Immature natural killer cell (primary cell): ENCODE results near the gene PRKCA. TPM values are rescaled to one million over a fixed set of nuclear protein-coding genes. Genes with fewer than 3 reads are reported as not detected.

Experiments used
- DNase-seq, 3 donors: peaks; one replicate each; pipeline ENCODE4 v3.0.0; 2022; ENCODE audit warnings: mixed read lengths in 1 of 3
- H3K27ac Mint-ChIP-seq, 6 donors: one replicate each; pipeline ENCODE4 v1.8.0; 2020; ENCODE audit warnings: mixed read lengths in 6 of 6, mild to moderate bottlenecking in 5 of 6, inconsistent platforms in 4 of 6, moderate library complexity in 3 of 6
- H3K27me3 Mint-ChIP-seq, 3 donors: one replicate each; pipeline ENCODE4 v1.8.0; 2020 to 2021; ENCODE audit warnings: low read depth in 3 of 3, mild to moderate bottlenecking in 3 of 3, mixed read lengths in 3 of 3, moderate library complexity in 3 of 3, inconsistent platforms in 1 of 3
- H3K36me3 Mint-ChIP-seq, 3 donors: one replicate each; pipeline ENCODE4 v1.8.0; 2020; ENCODE audit warnings: mixed read lengths in 3 of 3, inconsistent platforms in 2 of 3, mild to moderate bottlenecking in 2 of 3
- H3K4me1 Mint-ChIP-seq, 2 donors: one replicate each; pipeline ENCODE4 v1.8.0; 2020; ENCODE audit warnings: inconsistent platforms in 2 of 2, mild to moderate bottlenecking in 2 of 2, mixed read lengths in 2 of 2, moderate library complexity in 1 of 2
- H3K4me3 Mint-ChIP-seq, 5 donors: one replicate each; pipeline ENCODE4 v1.8.0; 2020; ENCODE audit warnings: mild to moderate bottlenecking in 5 of 5, mixed read lengths in 5 of 5, inconsistent platforms in 3 of 5, moderate library complexity in 3 of 5
- H3K9me3 Mint-ChIP-seq, 6 donors: one replicate each; pipeline ENCODE4 v1.8.0; 2020; ENCODE audit warnings: mild to moderate bottlenecking in 6 of 6, mixed read lengths in 6 of 6, inconsistent platforms in 4 of 6, moderate library complexity in 3 of 6
- polyA plus RNA-seq, 3 donors: library from polyadenylated mRNA; unstranded; fragments of 300-500 nt; fragmentation: Illumina TruSeq; gene quantifications; one replicate each; pipeline ENCODE4 v1.2.3, GENCODE V29; 2021

Gene PRKCA
- polyA plus RNA-seq, 3 donors from 2014 or later = 0.18 to 1.3 (median 0.28) TPM

GRCh38 chr17:66567234-66568170, 265.1 kb downstream of the PRKCA start:
- H3K36me3 Mint-ChIP-seq = no peaks in the 10 kb centered on the region
- H3K9me3 Mint-ChIP-seq = no peaks in the 10 kb centered on the region
- peaks cover 3 to 10% of the 10 kb centered on the region in 2 donors for H3K4me1 Mint-ChIP-seq
- H3K27me3 Mint-ChIP-seq = no peaks in the 10 kb centered on the region
- H3K4me3 Mint-ChIP-seq = no peak overlapping the region
- H3K27ac Mint-ChIP-seq = no peak overlapping the region
- peak; percentile 58 to 75 (median 70) for DNase-seq

- no peaks in the 10 kb centered on the region for H3K27me3 Mint-ChIP-seq
- H3K4me1 Mint-ChIP-seq = peaks cover 3 to 10% of the 10 kb centered on the region in 2 donors
- no peaks in the 10 kb centered on the region for H3K9me3 Mint-ChIP-seq
- DNase-seq = no peak
- no peak overlapping the region for H3K4me3 Mint-ChIP-seq
- H3K36me3 Mint-ChIP-seq = no peaks in the 10 kb centered on the region
- H3K27ac Mint-ChIP-seq = no peak overlapping the region
Measured at GRCh38 chr17:66569572-66569971, 267.2 kb downstream of the PRKCA start.

GRCh38 chr17:66570447-66571195, 268.2 kb downstream of the PRKCA start:
- H3K4me3 Mint-ChIP-seq = no peak overlapping the region
- peaks cover 3 to 10% of the 10 kb centered on the region in 2 donors for H3K4me1 Mint-ChIP-seq
- no peaks in the 10 kb centered on the region for H3K27me3 Mint-ChIP-seq
- no peak for DNase-seq
- H3K27ac Mint-ChIP-seq = no peak overlapping the region
- H3K36me3 Mint-ChIP-seq = no peaks in the 10 kb centered on the region
- H3K9me3 Mint-ChIP-seq = no peaks in the 10 kb centered on the region

GRCh38 chr17:66571745-66572144, 269.3 kb downstream of the PRKCA start:
- no peaks in the 10 kb centered on the region for H3K36me3 Mint-ChIP-seq
- DNase-seq = no peak
- no peak overlapping the region for H3K27ac Mint-ChIP-seq

GRCh38 chr17:66573078-66573477, 270.7 kb downstream of the PRKCA start:
- DNase-seq = no peak
- Mint-ChIP-seq H3K4me1 (no peaks in the 10 kb centered on the region), H3K27me3 (no peaks in the 10 kb centered on the region), H3K27ac (no peak overlapping the region), H3K9me3 (no peaks in the 10 kb centered on the region), H3K4me3 (no peak overlapping the region), H3K36me3 (no peaks in the 10 kb centered on the region)

More at GRCh38 chr17:66571745-66572144, 269.3 kb downstream of the PRKCA start:
- Mint-ChIP-seq H3K9me3 (no peaks in the 10 kb centered on the region), H3K27me3 (no peaks in the 10 kb centered on the region), H3K4me1 (peaks cover 3 to 8% of the 10 kb centered on the region in 2 donors), H3K4me3 (no peak overlapping the region)

GRCh38 chr17:66574123-66574522, 271.7 kb downstream of the PRKCA start:
- peaks cover 4 to 6% of the 10 kb centered on the region in 2 donors for H3K4me1 Mint-ChIP-seq

GRCh38 chr17:66576473-66576872, 274.1 kb downstream of the PRKCA start:
- Mint-ChIP-seq H3K27ac (no peak overlapping the region), H3K4me3 (no peak overlapping the region), H3K27me3 (no peaks in the 10 kb centered on the region), H3K36me3 (no peaks in the 10 kb centered on the region), H3K9me3 (no peaks in the 10 kb centered on the region), H3K4me1 (peaks cover 6 to 7% of the 10 kb centered on the region in 2 donors)
- no peak for DNase-seq

More at GRCh38 chr17:66574123-66574522, 271.7 kb downstream of the PRKCA start:
- H3K9me3 Mint-ChIP-seq = no peaks in the 10 kb centered on the region
- no peak for DNase-seq
- no peaks in the 10 kb centered on the region for H3K36me3 Mint-ChIP-seq
- no peak overlapping the region for H3K4me3 Mint-ChIP-seq
- no peak overlapping the region for H3K27ac Mint-ChIP-seq
- H3K27me3 Mint-ChIP-seq = no peaks in the 10 kb centered on the region

- Mint-ChIP-seq H3K4me3 (no peak overlapping the region), H3K27ac (no peak overlapping the region), H3K9me3 (no peaks in the 10 kb centered on the region), H3K27me3 (no peaks in the 10 kb centered on the region), H3K36me3 (no peaks in the 10 kb centered on the region), H3K4me1 (peaks cover 6 to 7% of the 10 kb centered on the region in 2 donors)
- no peak for DNase-seq
Measured at GRCh38 chr17:66577041-66577440, 274.6 kb downstream of the PRKCA start.

GRCh38 chr17:66578781-66579489, 276.5 kb downstream of the PRKCA start:
- no peaks in the 10 kb centered on the region for H3K36me3 Mint-ChIP-seq
- H3K4me1 Mint-ChIP-seq = peaks cover 6 to 7% of the 10 kb centered on the region in 2 donors
- H3K4me3 Mint-ChIP-seq = no peak overlapping the region
- no peak for DNase-seq
- no peaks in the 10 kb centered on the region for H3K9me3 Mint-ChIP-seq
- peak overlapping the region in 1 of 6 donors; percentile 11 for H3K27ac Mint-ChIP-seq
- H3K27me3 Mint-ChIP-seq = no peaks in the 10 kb centered on the region

- no peaks in the 10 kb centered on the region for H3K27me3 Mint-ChIP-seq
- no peak overlapping the region for H3K4me3 Mint-ChIP-seq
- peak overlapping the region in 1 of 6 donors; percentile 6 for H3K27ac Mint-ChIP-seq
- no peak for DNase-seq
- H3K4me1 Mint-ChIP-seq = peaks cover 6 to 7% of the 10 kb centered on the region in 2 donors
- H3K36me3 Mint-ChIP-seq = no peaks in the 10 kb centered on the region
- H3K9me3 Mint-ChIP-seq = no peaks in the 10 kb centered on the region
Measured at GRCh38 chr17:66579556-66579955, 277.1 kb downstream of the PRKCA start.

GRCh38 chr17:66580184-66580955, 278.0 kb downstream of the PRKCA start:
- Mint-ChIP-seq H3K4me1 (peaks cover 6 to 7% of the 10 kb centered on the region in 2 donors), H3K27ac (no peak overlapping the region), H3K9me3 (no peaks in the 10 kb centered on the region), H3K27me3 (no peaks in the 10 kb centered on the region), H3K36me3 (no peaks in the 10 kb centered on the region), H3K4me3 (no peak overlapping the region)
- no peak for DNase-seq

GRCh38 chr17:66580956-66581391, 278.6 kb downstream of the PRKCA start:
- Mint-ChIP-seq H3K4me3 (no peak overlapping the region), H3K4me1 (peaks cover 6 to 7% of the 10 kb centered on the region in 2 donors), H3K27me3 (no peaks in the 10 kb centered on the region), H3K27ac (no peak overlapping the region), H3K9me3 (no peaks in the 10 kb centered on the region), H3K36me3 (no peaks in the 10 kb centered on the region)
- DNase-seq = no peak
